HepG2 (cell line): ENCODE results near the gene CCL22. TPM values are rescaled to one million over a fixed set of nuclear protein-coding genes. Genes with fewer than 3 reads are reported as not detected.

ENCODE experiments used
- FOXO1 ChIP-seq: sonication (generic); formaldehyde crosslinking; IDR thresholded peaks from 2 replicates; pipeline ENCODE4 v1.4.0; 2020; ENCODE audit warnings: missing genetic modification reagents
- FOXP1 ChIP-seq, 2 experiments: fragments of 450-650 bp in 1 of 2; IDR thresholded peaks; 2 replicates each; pipeline ENCODE4 v1.6.1; 2017 to 2018; ENCODE audit warnings: antibody characterized with exemption in 1 of 2
- GTF3A ChIP-seq: sonication (generic); formaldehyde crosslinking; conservative IDR thresholded peaks from 2 replicates; pipeline ENCODE4 v1.4.0; 2020; ENCODE audit warnings: mild to moderate bottlenecking, missing genetic modification reagents
- KLF16 ChIP-seq, 2 experiments: sonication (generic) in 1 of 2; formaldehyde crosslinking in 1 of 2; IDR thresholded peaks; 2 replicates each; pipeline versions ENCODE4 v1.6.1 to v1.8.0; 2016 to 2023; ENCODE audit warnings: missing genetic modification reagents in 2 of 2, missing compliant biosample characterization in 1 of 2
- MED1 ChIP-seq: sonication (generic); formaldehyde crosslinking; IDR thresholded peaks from 2 replicates; pipeline ENCODE4 v1.4.0; 2020; ENCODE audit warnings: missing genetic modification reagents
- TARDBP ChIP-seq: sonication (generic); formaldehyde crosslinking; IDR thresholded peaks from 2 replicates; pipeline ENCODE4 v1.8.0; 2022; ENCODE audit warnings: mild to moderate bottlenecking, missing genetic modification reagents
- ZFP36 ChIP-seq: fragments of 150-350 bp; IDR thresholded peaks from 2 replicates; pipeline ENCODE4 v1.6.1; 2018; ENCODE audit warnings: borderline replicate concordance, low read length, low read depth; ENCODE audit not compliant: partially characterized antibody
- ZNF232 ChIP-seq: sonication (generic); formaldehyde crosslinking; IDR thresholded peaks from 2 replicates; pipeline ENCODE4 v1.4.0; 2020; ENCODE audit warnings: missing genetic modification reagents, borderline replicate concordance
- ZNF446 ChIP-seq: sonication (generic); formaldehyde crosslinking; IDR thresholded peaks from 2 replicates; pipeline ENCODE4 v1.5.0; 2020; ENCODE audit warnings: mild to moderate bottlenecking, missing genetic modification reagents
- ZNF629 ChIP-seq: sonication (generic); formaldehyde crosslinking; conservative IDR thresholded peaks from 2 replicates; pipeline ENCODE4 v1.5.0; 2020; ENCODE audit warnings: missing genetic modification reagents
- ZSCAN29 ChIP-seq: sonication (generic); formaldehyde crosslinking; conservative IDR thresholded peaks from 2 replicates; pipeline ENCODE4 v1.4.0; 2020; ENCODE audit warnings: mild to moderate bottlenecking, missing genetic modification reagents
- polyA plus RNA-seq, 8 experiments: library from polyadenylated mRNA; depleted of rRNA in 3 of 8; stranded (reverse) in 7 of 8; unstranded in 1 of 8; fragments of >200 nt; fragmentation: Illumina TruSeq in 4 of 8; extraction: Trizol in 4 of 8; gene quantifications; 2 replicates each; pipeline versions ENCODE4 v1.2.1 to v1.2.3, GENCODE V29; 2011 to 2016; ENCODE audit warnings: low read depth in 4 of 8, missing spikeins in 1 of 8, mixed read lengths in 1 of 8; ENCODE audit not compliant: insufficient read depth in 1 of 8
- total RNA-seq, 5 experiments: library from RNA; depleted of rRNA; stranded (reverse); fragments of >200 nt; fragmentation: Illumina TruSeq; extraction: Trizol; gene quantifications; 2 replicates each; pipeline ENCODE4 v1.2.3, GENCODE V29; 2016; ENCODE audit warnings: low read depth in 1 of 5
- TF ChIP-seq, protein P1 (sequence below): sonication (generic); formaldehyde crosslinking; IDR thresholded peaks from 2 replicates; pipeline ENCODE4 v1.9.0; 2021; ENCODE audit warnings: mild to moderate bottlenecking, missing genetic modification reagents
- TF ChIP-seq, protein P2 (sequence below): sonication (generic); formaldehyde crosslinking; IDR thresholded peaks from 2 replicates; pipeline ENCODE4 v1.4.0; 2020; ENCODE audit warnings: missing genetic modification reagents
- TF ChIP-seq, protein P3 (sequence below): sonication (generic); formaldehyde crosslinking; IDR thresholded peaks from 2 replicates; pipeline ENCODE4 v1.5.0; 2020; ENCODE audit warnings: missing genetic modification reagents, mild to moderate bottlenecking, borderline replicate concordance

Gene CCL22
- total and polyA plus RNA-seq, 2 of the 13 experiments (the other 11 are each of a cell fraction or from before 2014, with no cell fraction given) = not detected

DNA sequence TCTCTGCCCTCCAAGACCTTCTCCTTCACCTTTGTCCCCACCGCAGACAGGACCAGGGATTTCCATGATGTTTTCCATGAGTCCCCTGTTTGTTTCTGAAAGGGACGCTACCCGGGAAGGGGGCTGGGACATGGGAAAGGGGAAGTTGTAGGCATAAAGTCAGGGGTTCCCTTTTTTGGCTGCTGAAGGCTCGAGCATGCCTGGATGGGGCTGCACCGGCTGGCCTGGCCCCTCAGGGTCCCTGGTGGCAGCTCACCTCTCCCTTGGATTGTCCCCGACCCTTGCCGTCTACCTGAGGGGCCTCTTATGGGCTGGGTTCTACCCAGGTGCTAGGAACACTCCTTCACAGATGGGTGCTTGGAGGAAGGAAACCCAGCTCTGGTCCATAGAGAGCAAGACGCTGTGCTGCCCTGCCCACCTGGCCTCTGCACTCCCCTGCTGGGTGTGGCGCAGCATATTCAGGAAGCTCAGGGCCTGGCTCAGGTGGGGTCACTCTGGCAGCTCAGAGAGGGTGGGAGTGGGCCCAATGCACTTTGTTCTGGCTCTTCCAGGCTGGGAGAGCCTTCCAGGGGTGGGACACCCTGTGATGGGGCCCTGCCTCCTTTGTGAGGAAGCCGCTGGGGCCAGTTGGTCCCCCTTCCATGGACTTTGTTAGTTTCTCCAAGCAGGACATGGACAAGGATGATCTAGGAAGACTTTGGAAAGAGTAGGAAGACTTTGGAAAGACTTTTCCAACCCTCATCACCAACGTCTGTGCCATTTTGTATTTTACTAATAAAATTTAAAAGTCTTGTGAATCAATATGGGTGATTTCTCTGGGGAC lies 25.9 kb downstream of the CCL22 start (continued):
- TF ChIP-seq, protein P1, sequence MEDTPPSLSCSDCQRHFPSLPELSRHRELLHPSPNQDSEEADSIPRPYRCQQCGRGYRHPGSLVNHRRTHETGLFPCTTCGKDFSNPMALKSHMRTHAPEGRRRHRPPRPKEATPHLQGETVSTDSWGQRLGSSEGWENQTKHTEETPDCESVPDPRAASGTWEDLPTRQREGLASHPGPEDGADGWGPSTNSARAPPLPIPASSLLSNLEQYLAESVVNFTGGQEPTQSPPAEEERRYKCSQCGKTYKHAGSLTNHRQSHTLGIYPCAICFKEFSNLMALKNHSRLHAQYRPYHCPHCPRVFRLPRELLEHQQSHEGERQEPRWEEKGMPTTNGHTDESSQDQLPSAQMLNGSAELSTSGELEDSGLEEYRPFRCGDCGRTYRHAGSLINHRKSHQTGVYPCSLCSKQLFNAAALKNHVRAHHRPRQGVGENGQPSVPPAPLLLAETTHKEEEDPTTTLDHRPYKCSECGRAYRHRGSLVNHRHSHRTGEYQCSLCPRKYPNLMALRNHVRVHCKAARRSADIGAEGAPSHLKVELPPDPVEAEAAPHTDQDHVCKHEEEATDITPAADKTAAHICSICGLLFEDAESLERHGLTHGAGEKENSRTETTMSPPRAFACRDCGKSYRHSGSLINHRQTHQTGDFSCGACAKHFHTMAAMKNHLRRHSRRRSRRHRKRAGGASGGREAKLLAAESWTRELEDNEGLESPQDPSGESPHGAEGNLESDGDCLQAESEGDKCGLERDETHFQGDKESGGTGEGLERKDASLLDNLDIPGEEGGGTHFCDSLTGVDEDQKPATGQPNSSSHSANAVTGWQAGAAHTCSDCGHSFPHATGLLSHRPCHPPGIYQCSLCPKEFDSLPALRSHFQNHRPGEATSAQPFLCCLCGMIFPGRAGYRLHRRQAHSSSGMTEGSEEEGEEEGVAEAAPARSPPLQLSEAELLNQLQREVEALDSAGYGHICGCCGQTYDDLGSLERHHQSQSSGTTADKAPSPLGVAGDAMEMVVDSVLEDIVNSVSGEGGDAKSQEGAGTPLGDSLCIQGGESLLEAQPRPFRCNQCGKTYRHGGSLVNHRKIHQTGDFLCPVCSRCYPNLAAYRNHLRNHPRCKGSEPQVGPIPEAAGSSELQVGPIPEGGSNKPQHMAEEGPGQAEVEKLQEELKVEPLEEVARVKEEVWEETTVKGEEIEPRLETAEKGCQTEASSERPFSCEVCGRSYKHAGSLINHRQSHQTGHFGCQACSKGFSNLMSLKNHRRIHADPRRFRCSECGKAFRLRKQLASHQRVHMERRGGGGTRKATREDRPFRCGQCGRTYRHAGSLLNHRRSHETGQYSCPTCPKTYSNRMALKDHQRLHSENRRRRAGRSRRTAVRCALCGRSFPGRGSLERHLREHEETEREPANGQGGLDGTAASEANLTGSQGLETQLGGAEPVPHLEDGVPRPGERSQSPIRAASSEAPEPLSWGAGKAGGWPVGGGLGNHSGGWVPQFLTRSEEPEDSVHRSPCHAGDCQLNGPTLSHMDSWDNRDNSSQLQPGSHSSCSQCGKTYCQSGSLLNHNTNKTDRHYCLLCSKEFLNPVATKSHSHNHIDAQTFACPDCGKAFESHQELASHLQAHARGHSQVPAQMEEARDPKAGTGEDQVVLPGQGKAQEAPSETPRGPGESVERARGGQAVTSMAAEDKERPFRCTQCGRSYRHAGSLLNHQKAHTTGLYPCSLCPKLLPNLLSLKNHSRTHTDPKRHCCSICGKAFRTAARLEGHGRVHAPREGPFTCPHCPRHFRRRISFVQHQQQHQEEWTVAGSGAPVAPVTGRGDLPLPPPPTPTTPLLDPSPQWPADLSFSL (CRISPR knock-in tag) = no peak
- TF ChIP-seq ZSCAN29 (CRISPR knock-in tag) (no peak; the same call in 1 of the 2 replicates), ZFP36 (no peak), FOXP1 (IDR thresholded peaks at IDR 0.05) (no peak), FOXP1 (CRISPR knock-in tag; IDR thresholded peaks at IDR 0.05) (no peak), FOXO1 (CRISPR knock-in tag) (no peak), TARDBP (no peak), GTF3A (peak; percentile 43; the same call in 1 of the 2 replicates), MED1 (no peak), KLF16 (CRISPR knock-in tag; IDR thresholded peaks at IDR 0.05) (no peak; a peak in 1 of 4 replicates), ZNF232 (CRISPR knock-in tag) (no peak), ZNF629 (CRISPR knock-in tag) (no peak), ZNF446 (CRISPR knock-in tag) (no peak)
- TF ChIP-seq, protein P2, sequence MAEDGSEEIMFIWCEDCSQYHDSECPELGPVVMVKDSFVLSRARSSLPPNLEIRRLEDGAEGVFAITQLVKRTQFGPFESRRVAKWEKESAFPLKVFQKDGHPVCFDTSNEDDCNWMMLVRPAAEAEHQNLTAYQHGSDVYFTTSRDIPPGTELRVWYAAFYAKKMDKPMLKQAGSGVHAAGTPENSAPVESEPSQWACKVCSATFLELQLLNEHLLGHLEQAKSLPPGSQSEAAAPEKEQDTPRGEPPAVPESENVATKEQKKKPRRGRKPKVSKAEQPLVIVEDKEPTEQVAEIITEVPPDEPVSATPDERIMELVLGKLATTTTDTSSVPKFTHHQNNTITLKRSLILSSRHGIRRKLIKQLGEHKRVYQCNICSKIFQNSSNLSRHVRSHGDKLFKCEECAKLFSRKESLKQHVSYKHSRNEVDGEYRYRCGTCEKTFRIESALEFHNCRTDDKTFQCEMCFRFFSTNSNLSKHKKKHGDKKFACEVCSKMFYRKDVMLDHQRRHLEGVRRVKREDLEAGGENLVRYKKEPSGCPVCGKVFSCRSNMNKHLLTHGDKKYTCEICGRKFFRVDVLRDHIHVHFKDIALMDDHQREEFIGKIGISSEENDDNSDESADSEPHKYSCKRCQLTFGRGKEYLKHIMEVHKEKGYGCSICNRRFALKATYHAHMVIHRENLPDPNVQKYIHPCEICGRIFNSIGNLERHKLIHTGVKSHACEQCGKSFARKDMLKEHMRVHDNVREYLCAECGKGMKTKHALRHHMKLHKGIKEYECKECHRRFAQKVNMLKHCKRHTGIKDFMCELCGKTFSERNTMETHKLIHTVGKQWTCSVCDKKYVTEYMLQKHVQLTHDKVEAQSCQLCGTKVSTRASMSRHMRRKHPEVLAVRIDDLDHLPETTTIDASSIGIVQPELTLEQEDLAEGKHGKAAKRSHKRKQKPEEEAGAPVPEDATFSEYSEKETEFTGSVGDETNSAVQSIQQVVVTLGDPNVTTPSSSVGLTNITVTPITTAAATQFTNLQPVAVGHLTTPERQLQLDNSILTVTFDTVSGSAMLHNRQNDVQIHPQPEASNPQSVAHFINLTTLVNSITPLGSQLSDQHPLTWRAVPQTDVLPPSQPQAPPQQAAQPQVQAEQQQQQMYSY (CRISPR knock-in tag) = 0 out of 2 replicates have a peak, but pooled peaks have one; percentile 7
- TF ChIP-seq, protein P3, sequence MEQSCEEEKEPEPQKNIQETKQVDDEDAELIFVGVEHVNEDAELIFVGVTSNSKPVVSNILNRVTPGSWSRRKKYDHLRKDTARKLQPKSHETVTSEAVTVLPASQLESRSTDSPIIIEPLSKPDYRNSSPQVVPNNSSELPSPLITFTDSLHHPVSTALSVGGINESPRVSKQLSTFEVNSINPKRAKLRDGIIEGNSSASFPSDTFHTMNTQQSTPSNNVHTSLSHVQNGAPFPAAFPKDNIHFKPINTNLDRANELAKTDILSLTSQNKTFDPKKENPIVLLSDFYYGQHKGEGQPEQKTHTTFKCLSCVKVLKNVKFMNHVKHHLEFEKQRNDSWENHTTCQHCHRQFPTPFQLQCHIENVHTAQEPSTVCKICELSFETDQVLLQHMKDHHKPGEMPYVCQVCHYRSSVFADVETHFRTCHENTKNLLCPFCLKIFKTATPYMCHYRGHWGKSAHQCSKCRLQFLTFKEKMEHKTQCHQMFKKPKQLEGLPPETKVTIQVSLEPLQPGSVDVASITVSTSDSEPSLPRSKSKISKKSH = no peak; the same call in 1 of the 2 replicates
